ENCODE results near the gene AP4M1.

- TF ChIP-seq CTCF (IDR thresholded peaks at IDR 0.05): no peak
- TF ChIP-seq POLR2A (IDR thresholded peaks at IDR 0.05): no peak
These were observed 10.7 kb upstream of the AP4M1 start for GRCh38 chr7:100090527-100091410.
